BE2C (cell line): Measurements from ENCODE around the gene COPS9.

Source experiments
- DNase-seq: peaks from one replicate; pipeline ENCODE4 v3.0.0-alpha.2; 2020
- H3K27me3 ChIP-seq: fragments of 250-450 bp; sonication (Bioruptor Pico); 2 replicates; pipeline ENCODE4 v1.5.1; 2020; ENCODE audit warnings: mild to moderate bottlenecking
- H3K36me3 ChIP-seq: fragments of 250-450 bp; sonication (Bioruptor Pico); 2 replicates; pipeline ENCODE4 v1.5.1; 2020; ENCODE audit warnings: mild to moderate bottlenecking
- H3K4me1 ChIP-seq: fragments of 250-450 bp; sonication (Bioruptor Pico); 2 replicates; pipeline ENCODE4 v1.5.1; 2020
- H3K4me3 ChIP-seq: 2 replicates; pipeline ENCODE4 v1.5.1; 2011; ENCODE audit warnings: low read depth, low read length
- H3K9me3 ChIP-seq: fragments of 250-450 bp; sonication (Bioruptor Pico); 2 replicates; pipeline ENCODE4 v1.5.1; 2020
- CTCF ChIP-seq: IDR thresholded peaks from 2 replicates; pipeline ENCODE4 v1.5.1; 2012; ENCODE audit warnings: mild to moderate bottlenecking, low read depth, low read length

Gene COPS9

GRCh38 chr2:240135706-240136012, 446 bp downstream of the COPS9 start:
- TF ChIP-seq CTCF, result no peak
- Histone ChIP-seq H3K4me1 (no peaks in the 10 kb centered on the region; the same call in 1 of the 2 replicates), H3K4me3 (peak overlapping the region; percentile 97), H3K36me3 (peaks cover 31% of the 10 kb centered on the region), H3K9me3 (no peaks in the 10 kb centered on the region), H3K27me3 (no peaks in the 10 kb centered on the region)
- DNase-seq, result no peak

GRCh38 chr2:240134956-240135520, 1.1 kb downstream of the COPS9 start:
- H3K4me3 ChIP-seq, result peak overlapping the region; percentile 97
- no peaks in the 10 kb centered on the region; the same call in 1 of the 2 replicates for H3K4me1 ChIP-seq
- peaks cover 38% of the 10 kb centered on the region for H3K36me3 ChIP-seq
- no peak for TF ChIP-seq CTCF
- H3K9me3 ChIP-seq, result no peaks in the 10 kb centered on the region
- no peaks in the 10 kb centered on the region for H3K27me3 ChIP-seq
- no peak for DNase-seq

GRCh38 chr2:240134466-240134865, 1.6 kb downstream of the COPS9 start:
- TF ChIP-seq CTCF, result no peak
- H3K27me3 ChIP-seq, result no peaks in the 10 kb centered on the region
- no peaks in the 10 kb centered on the region for H3K9me3 ChIP-seq
- no peak overlapping the region for H3K4me3 ChIP-seq
- H3K36me3 ChIP-seq, result peaks cover 43% of the 10 kb centered on the region
- no peak for DNase-seq
- H3K4me1 ChIP-seq, result no peaks in the 10 kb centered on the region; the same call in 1 of the 2 replicates

- no peak for TF ChIP-seq CTCF
- DNase-seq, result no peak
- Histone ChIP-seq H3K4me1 (no peaks in the 10 kb centered on the region; the same call in 1 of the 2 replicates), H3K36me3 (peaks cover 53% of the 10 kb centered on the region), H3K27me3 (no peaks in the 10 kb centered on the region), H3K9me3 (no peaks in the 10 kb centered on the region), H3K4me3 (no peak overlapping the region)
Observed at GRCh38 chr2:240133401-240133800, 2.7 kb downstream of the COPS9 start.

GRCh38 chr2:240132651-240132980, 3.5 kb downstream of the COPS9 start:
- TF ChIP-seq CTCF, result no peak
- Histone ChIP-seq H3K4me3 (no peak overlapping the region), H3K27me3 (no peaks in the 10 kb centered on the region), H3K9me3 (no peaks in the 10 kb centered on the region), H3K36me3 (peaks cover 58% of the 10 kb centered on the region), H3K4me1 (no peaks in the 10 kb centered on the region; the same call in 1 of the 2 replicates)
- no peak for DNase-seq

- Histone ChIP-seq H3K4me1 (no peaks in the 10 kb centered on the region; the same call in 1 of the 2 replicates), H3K4me3 (no peak overlapping the region), H3K27me3 (no peaks in the 10 kb centered on the region), H3K36me3 (peaks cover 58% of the 10 kb centered on the region), H3K9me3 (no peaks in the 10 kb centered on the region)
- peak; percentile 27 for DNase-seq
- TF ChIP-seq CTCF, result peak; percentile 34
Observed at GRCh38 chr2:240131941-240132650, 4.0 kb downstream of the COPS9 start.
